PFSK-1 (cell line): ENCODE measurements around the gene RCC1.

Experiments used
- FOXP2 ChIP-seq: optimal IDR thresholded peaks from 2 replicates; pipeline ENCODE3; 2011; ENCODE audit warnings: borderline replicate concordance, control low read depth, inconsistent platforms; ENCODE audit not compliant: insufficient read depth; ENCODE audit errors: extremely low read length, extremely low read depth
- POLR2AphosphoS5 ChIP-seq: IDR thresholded peaks from 2 replicates; pipeline ENCODE4 v1.6.1; 2012; ENCODE audit warnings: low read depth, mild to moderate bottlenecking, control low read depth, low read length, moderate library complexity
- REST ChIP-seq, 2 experiments: IDR thresholded peaks; 2 replicates each; pipeline versions ENCODE4 v1.6.1 to v1.8.0; 2011 to 2012; ENCODE audit warnings: low read depth in 2 of 2, low read length in 2 of 2, control low read depth in 1 of 2, inconsistent platforms in 1 of 2, mild to moderate bottlenecking in 1 of 2, moderate library complexity in 1 of 2; ENCODE audit not compliant: insufficient read depth in 1 of 2
- SIN3A ChIP-seq: IDR thresholded peaks from 2 replicates; pipeline ENCODE4 v1.6.1; 2012; ENCODE audit warnings: mild to moderate bottlenecking, low read length, moderate library complexity, borderline replicate concordance; ENCODE audit not compliant: insufficient read depth
- TAF1 ChIP-seq: IDR thresholded peaks from 2 replicates; pipeline ENCODE4 v1.6.1; 2012; ENCODE audit warnings: low read length, control low read depth, borderline replicate concordance; ENCODE audit not compliant: insufficient read depth

RCC1 gene

GRCh38 chr1:28518745-28519341 is 13.0 kb downstream of the RCC1 start:
- TF ChIP-seq TAF1, result no peak
- no peak for TF ChIP-seq SIN3A
- no peak for TF ChIP-seq REST (IDR thresholded peaks at IDR 0.05; ENCODE audit: insufficient read depth in 1 of 2, low read depth in 2 of 2, low read length in 2 of 2)
- no peak for TF ChIP-seq POLR2AphosphoS5
- no peak for TF ChIP-seq FOXP2

- no peak for TF ChIP-seq REST (IDR thresholded peaks at IDR 0.05; ENCODE audit: insufficient read depth in 1 of 2, low read depth in 2 of 2, low read length in 2 of 2)
- no peak for TF ChIP-seq FOXP2
- TF ChIP-seq POLR2AphosphoS5, result no peak
- TF ChIP-seq SIN3A, result no peak
- no peak for TF ChIP-seq TAF1
Observed at GRCh38 chr1:28519946-28520725, 14.3 kb downstream of the RCC1 start.

GRCh38 chr1:28521502-28522164 is 15.8 kb downstream of the RCC1 start:
- TF ChIP-seq REST (IDR thresholded peaks at IDR 0.05; ENCODE audit: insufficient read depth in 1 of 2, low read depth in 2 of 2, low read length in 2 of 2) (no peak), TAF1 (no peak), SIN3A (no peak), FOXP2 (no peak), POLR2AphosphoS5 (no peak)

- TF ChIP-seq POLR2AphosphoS5, result no peak
- TF ChIP-seq TAF1, result no peak
- TF ChIP-seq REST (IDR thresholded peaks at IDR 0.05; ENCODE audit: insufficient read depth in 1 of 2, low read depth in 2 of 2, low read length in 2 of 2), result no peak
- no peak for TF ChIP-seq FOXP2
- no peak for TF ChIP-seq SIN3A
Observed at GRCh38 chr1:28526886-28527285, 21.0 kb downstream of the RCC1 start.
